ENCODE data around the gene GPC6.

The GPC6 gene

DNA sequence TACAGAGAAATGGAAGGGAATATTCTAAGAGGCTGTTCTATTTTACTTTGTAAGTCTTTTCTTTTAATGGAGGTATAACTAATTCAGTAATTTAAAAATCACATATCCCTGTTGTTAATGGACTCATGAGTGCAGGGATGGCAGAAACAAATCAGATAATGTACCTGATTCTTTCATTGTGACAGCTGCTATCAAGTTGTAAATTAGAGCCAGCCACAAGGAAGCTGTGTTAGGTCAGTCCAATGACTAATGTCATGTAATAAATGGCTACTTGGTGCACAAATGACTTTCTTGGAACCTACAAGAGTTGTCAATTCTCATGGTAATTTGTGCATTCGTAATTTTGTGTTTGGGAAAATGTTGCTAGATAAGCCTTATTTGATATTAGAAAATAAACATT, 806.5 kb downstream of the GPC6 start:
- no peak overlapping the region for H2AFZ ChIP-seq (ENCODE audit: low read length)
- H2BK120ac ChIP-seq (ENCODE audit: low read depth, low read length) = no peak overlapping the region
- H2BK12ac ChIP-seq (ENCODE audit: low read length) = no peak overlapping the region
- H3K79me1 ChIP-seq (ENCODE audit: low read depth, low read length) = no peaks in the 10 kb centered on the region
- no peaks in the 10 kb centered on the region for H3K36me3 ChIP-seq (replicated peaks in 1 of 2; ENCODE audit: control insufficient read depth in 2 of 2, insufficient read depth in 2 of 2, low read length in 2 of 2)
- H3K9ac ChIP-seq (ENCODE audit: low read depth, low read length, poor library complexity) = no peak overlapping the region
- H3K4me1 ChIP-seq (ENCODE audit: control insufficient read depth in 2 of 2, insufficient read depth in 1 of 2, low read depth in 1 of 2, low read length in 2 of 2) = peaks cover 0 to 1% of the 10 kb centered on the region in 2 donors
- H3K18ac ChIP-seq (ENCODE audit: low read length) = no peak overlapping the region
- H3K4me3 ChIP-seq (ENCODE audit: low read length in 2 of 2) = no peak overlapping the region
- no CpG with 5 or more reads among the region's 1 CpG for WGBS, 2 donors (ENCODE audit: extremely low coverage in 2 of 2, insufficient read length in 2 of 2, insufficient replicate concordance in 1 of 2)
- H4K91ac ChIP-seq (ENCODE audit: low read depth, low read length, poor library complexity) = no peak overlapping the region
- H3K27ac ChIP-seq (replicated peaks; ENCODE audit: low read length) = no peak overlapping the region
- no peak overlapping the region for H3K23ac ChIP-seq (ENCODE audit: low read depth, low read length, poor library complexity)
- no peak overlapping the region for H3K4ac ChIP-seq (ENCODE audit: low read length)
- no peaks in the 10 kb centered on the region for H3K9me3 ChIP-seq (replicated peaks in 1 of 2; ENCODE audit: control insufficient read depth in 2 of 2, insufficient read depth in 1 of 2, low read depth in 1 of 2, low read length in 2 of 2)
- no peak overlapping the region for H2AK5ac ChIP-seq (ENCODE audit: low read depth, low read length)
- no peak for DNase-seq (ENCODE audit: low spot score)
- H2BK5ac ChIP-seq (ENCODE audit: low read length) = no peak overlapping the region
- H3K14ac ChIP-seq (ENCODE audit: low read length) = no peak overlapping the region
- no peak overlapping the region for H4K8ac ChIP-seq (ENCODE audit: low read depth, low read length)
- H3K4me2 ChIP-seq (ENCODE audit: insufficient read depth, low read length, poor library complexity, severe bottlenecking) = no peak overlapping the region
- no peaks in the 10 kb centered on the region for H3K27me3 ChIP-seq (ENCODE audit: control insufficient read depth in 3 of 3, insufficient read depth in 3 of 3, low read depth in 1 of 3, low read length in 3 of 3)
- no peak overlapping the region for H2BK15ac ChIP-seq (ENCODE audit: low read length)

DNA sequence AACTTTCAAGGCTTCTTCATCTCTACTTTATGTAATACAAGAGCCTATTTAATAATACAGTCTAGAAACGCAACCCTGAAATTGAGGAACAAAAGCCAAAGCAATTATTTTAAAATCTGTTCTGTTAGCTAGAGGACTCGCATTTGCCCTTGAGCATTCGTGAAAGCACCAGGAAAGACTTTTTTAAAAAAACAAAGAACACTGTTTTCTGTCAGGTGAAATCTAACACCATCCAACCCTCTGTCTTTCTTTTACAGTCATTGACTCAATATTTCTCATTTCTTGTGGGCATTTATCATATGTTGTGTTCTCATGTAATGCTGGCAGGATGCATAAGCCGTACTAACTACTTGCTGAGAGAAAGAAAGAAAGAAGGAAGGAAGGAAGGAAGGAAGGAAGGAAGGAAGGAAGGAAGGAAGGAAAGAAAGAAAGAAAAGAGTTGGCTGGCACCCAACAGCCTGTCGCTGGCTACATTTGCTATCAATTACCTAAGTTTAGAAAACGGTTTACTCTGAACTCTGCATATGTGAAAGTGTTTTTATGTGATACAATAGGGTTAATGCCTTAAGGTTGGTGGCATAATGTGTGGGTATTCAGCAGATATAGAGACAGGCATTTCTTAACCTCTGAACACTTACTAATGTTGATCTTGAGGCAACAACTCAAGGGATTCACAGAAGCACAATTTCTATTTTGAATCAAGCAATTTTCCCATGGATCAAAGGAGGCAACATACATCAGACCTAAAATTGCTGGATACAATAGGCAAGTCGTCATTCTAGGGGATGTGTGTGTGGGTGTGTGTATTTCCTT, 807.4 kb downstream of the GPC6 start:
- Histone ChIP-seq H3K14ac (ENCODE audit: low read length) (no peak overlapping the region), H2BK15ac (ENCODE audit: low read length) (no peak overlapping the region), H3K79me1 (ENCODE audit: low read depth, low read length) (no peaks in the 10 kb centered on the region), H3K23ac (ENCODE audit: low read depth, low read length, poor library complexity) (no peak overlapping the region), H3K4me2 (ENCODE audit: insufficient read depth, low read length, poor library complexity, severe bottlenecking) (no peak overlapping the region), H2AK5ac (ENCODE audit: low read depth, low read length) (no peak overlapping the region), H3K9me3 (replicated peaks in 1 of 2; ENCODE audit: control insufficient read depth in 2 of 2, insufficient read depth in 1 of 2, low read depth in 1 of 2, low read length in 2 of 2) (no peaks in the 10 kb centered on the region), H3K4me1 (ENCODE audit: control insufficient read depth in 2 of 2, insufficient read depth in 1 of 2, low read depth in 1 of 2, low read length in 2 of 2) (no peaks in the 10 kb centered on the region), H3K4ac (ENCODE audit: low read length) (no peak overlapping the region), H3K9ac (ENCODE audit: low read depth, low read length, poor library complexity) (no peak overlapping the region), H2BK5ac (ENCODE audit: low read length) (no peak overlapping the region), H2BK12ac (ENCODE audit: low read length) (no peak overlapping the region), H3K4me3 (ENCODE audit: low read length in 2 of 2) (no peak overlapping the region), H3K27ac (replicated peaks; ENCODE audit: low read length) (no peak overlapping the region), H3K36me3 (replicated peaks in 1 of 2; ENCODE audit: control insufficient read depth in 2 of 2, insufficient read depth in 2 of 2, low read length in 2 of 2) (no peaks in the 10 kb centered on the region), H2AFZ (ENCODE audit: low read length) (no peak overlapping the region), H4K91ac (ENCODE audit: low read depth, low read length, poor library complexity) (no peak overlapping the region), H3K27me3 (ENCODE audit: control insufficient read depth in 3 of 3, insufficient read depth in 3 of 3, low read depth in 1 of 3, low read length in 3 of 3) (no peaks in the 10 kb centered on the region), H3K18ac (ENCODE audit: low read length) (no peak overlapping the region), H4K8ac (ENCODE audit: low read depth, low read length) (no peak overlapping the region), H2BK120ac (ENCODE audit: low read depth, low read length) (no peak overlapping the region)
- WGBS, 2 donors (ENCODE audit: extremely low coverage in 2 of 2, insufficient read length in 2 of 2, insufficient replicate concordance in 1 of 2) = no CpG with 5 or more reads among the region's 7 CpGs
- no peak for DNase-seq (ENCODE audit: low spot score)

DNA sequence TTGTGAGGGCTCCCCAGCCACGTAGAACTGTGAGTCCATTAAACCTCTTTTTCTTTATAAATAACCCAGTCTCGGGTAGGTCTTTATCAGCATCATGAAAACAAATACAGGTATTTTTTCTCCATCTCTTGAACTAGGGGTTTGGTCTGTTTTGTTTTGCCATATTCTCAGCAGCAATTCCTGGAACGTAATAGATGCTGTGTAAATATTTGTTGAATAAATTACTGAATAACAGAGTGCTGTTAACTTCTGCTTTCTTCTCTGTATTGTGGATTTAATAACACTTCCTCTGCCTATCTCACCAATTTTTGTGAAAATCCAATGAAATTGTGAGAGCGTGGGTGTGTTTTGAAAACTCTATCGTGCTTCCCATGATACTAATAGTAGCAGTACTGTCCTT, 823.4 kb downstream of the GPC6 start:
- H2BK12ac ChIP-seq (ENCODE audit: low read length) = no peak overlapping the region
- H3K27me3 ChIP-seq (ENCODE audit: control insufficient read depth in 3 of 3, insufficient read depth in 3 of 3, low read depth in 1 of 3, low read length in 3 of 3) = no peaks in the 10 kb centered on the region
- no peak overlapping the region for H2AK5ac ChIP-seq (ENCODE audit: low read depth, low read length)
- no peak overlapping the region for H3K4me2 ChIP-seq (ENCODE audit: insufficient read depth, low read length, poor library complexity, severe bottlenecking)
- no CpG with 5 or more reads among the region's 5 CpGs for WGBS, 2 donors (ENCODE audit: extremely low coverage in 2 of 2, insufficient read length in 2 of 2, insufficient replicate concordance in 1 of 2)
- no peaks in the 10 kb centered on the region for H3K79me1 ChIP-seq (ENCODE audit: low read depth, low read length)
- H3K14ac ChIP-seq (ENCODE audit: low read length) = no peak overlapping the region
- no peak overlapping the region for H3K18ac ChIP-seq (ENCODE audit: low read length)
- H3K9me3 ChIP-seq (replicated peaks in 1 of 2; ENCODE audit: control insufficient read depth in 2 of 2, insufficient read depth in 1 of 2, low read depth in 1 of 2, low read length in 2 of 2) = no peaks in the 10 kb centered on the region
- H3K36me3 ChIP-seq (replicated peaks in 1 of 2; ENCODE audit: control insufficient read depth in 2 of 2, insufficient read depth in 2 of 2, low read length in 2 of 2) = no peaks in the 10 kb centered on the region
- DNase-seq (ENCODE audit: low spot score) = no peak
- no peak overlapping the region for H3K4ac ChIP-seq (ENCODE audit: low read length)
- H3K27ac ChIP-seq (replicated peaks; ENCODE audit: low read length) = no peak overlapping the region
- no peak overlapping the region for H2AFZ ChIP-seq (ENCODE audit: low read length)
- H3K4me3 ChIP-seq (ENCODE audit: low read length in 2 of 2) = no peak overlapping the region
- H4K8ac ChIP-seq (ENCODE audit: low read depth, low read length) = no peak overlapping the region
- H2BK120ac ChIP-seq (ENCODE audit: low read depth, low read length) = no peak overlapping the region
- no peak overlapping the region for H2BK5ac ChIP-seq (ENCODE audit: low read length)
- no peak overlapping the region for H3K9ac ChIP-seq (ENCODE audit: low read depth, low read length, poor library complexity)
- no peak overlapping the region for H4K91ac ChIP-seq (ENCODE audit: low read depth, low read length, poor library complexity)
- H2BK15ac ChIP-seq (ENCODE audit: low read length) = no peak overlapping the region
- H3K4me1 ChIP-seq (ENCODE audit: control insufficient read depth in 2 of 2, insufficient read depth in 1 of 2, low read depth in 1 of 2, low read length in 2 of 2) = peaks cover 0 to 4% of the 10 kb centered on the region in 2 donors
- no peak overlapping the region for H3K23ac ChIP-seq (ENCODE audit: low read depth, low read length, poor library complexity)

DNA sequence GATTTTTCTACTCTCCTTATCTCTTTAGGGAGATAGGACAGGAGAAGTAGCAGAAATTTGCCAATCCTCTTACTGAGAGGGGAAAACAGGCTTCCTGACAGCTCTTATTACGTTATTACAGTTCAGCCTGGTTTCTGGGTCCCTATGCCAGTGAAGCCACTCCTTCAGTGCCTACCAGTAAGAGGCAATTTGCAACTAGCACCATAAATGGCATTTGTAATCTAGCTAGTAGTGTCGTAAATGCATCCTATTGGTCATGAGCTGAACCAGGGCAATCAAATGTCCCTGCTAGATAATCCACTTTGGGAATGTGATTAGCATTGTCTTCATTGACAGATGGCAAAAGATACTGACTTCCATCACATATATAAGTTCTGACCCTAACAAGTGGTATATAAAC, 824.1 kb downstream of the GPC6 start:
- no peak overlapping the region for H3K18ac ChIP-seq (ENCODE audit: low read length)
- H2BK12ac ChIP-seq (ENCODE audit: low read length) = no peak overlapping the region
- H3K23ac ChIP-seq (ENCODE audit: low read depth, low read length, poor library complexity) = no peak overlapping the region
- H3K27ac ChIP-seq (replicated peaks; ENCODE audit: low read length) = no peak overlapping the region
- H3K9me3 ChIP-seq (replicated peaks in 1 of 2; ENCODE audit: control insufficient read depth in 2 of 2, insufficient read depth in 1 of 2, low read depth in 1 of 2, low read length in 2 of 2) = no peaks in the 10 kb centered on the region
- H4K91ac ChIP-seq (ENCODE audit: low read depth, low read length, poor library complexity) = no peak overlapping the region
- no peak overlapping the region for H3K14ac ChIP-seq (ENCODE audit: low read length)
- no peak overlapping the region for H2BK15ac ChIP-seq (ENCODE audit: low read length)
- no peaks in the 10 kb centered on the region for H3K36me3 ChIP-seq (replicated peaks in 1 of 2; ENCODE audit: control insufficient read depth in 2 of 2, insufficient read depth in 2 of 2, low read length in 2 of 2)
- H3K79me1 ChIP-seq (ENCODE audit: low read depth, low read length) = no peaks in the 10 kb centered on the region
- WGBS, 2 donors (ENCODE audit: extremely low coverage in 2 of 2, insufficient read length in 2 of 2, insufficient replicate concordance in 1 of 2) = no CpG with 5 or more reads among the region's 2 CpGs
- no peak overlapping the region for H2BK5ac ChIP-seq (ENCODE audit: low read length)
- H2AFZ ChIP-seq (ENCODE audit: low read length) = no peak overlapping the region
- no peak overlapping the region for H3K9ac ChIP-seq (ENCODE audit: low read depth, low read length, poor library complexity)
- H3K4me2 ChIP-seq (ENCODE audit: insufficient read depth, low read length, poor library complexity, severe bottlenecking) = no peak overlapping the region
- H3K4me1 ChIP-seq (ENCODE audit: control insufficient read depth in 2 of 2, insufficient read depth in 1 of 2, low read depth in 1 of 2, low read length in 2 of 2) = peaks cover 0 to 4% of the 10 kb centered on the region in 2 donors
- no peak overlapping the region for H2AK5ac ChIP-seq (ENCODE audit: low read depth, low read length)
- no peak overlapping the region for H4K8ac ChIP-seq (ENCODE audit: low read depth, low read length)
- H3K4ac ChIP-seq (ENCODE audit: low read length) = no peak overlapping the region
- no peak for DNase-seq (ENCODE audit: low spot score)
- H3K4me3 ChIP-seq (ENCODE audit: low read length in 2 of 2) = no peak overlapping the region
- no peaks in the 10 kb centered on the region for H3K27me3 ChIP-seq (ENCODE audit: control insufficient read depth in 3 of 3, insufficient read depth in 3 of 3, low read depth in 1 of 3, low read length in 3 of 3)
- no peak overlapping the region for H2BK120ac ChIP-seq (ENCODE audit: low read depth, low read length)

All from neuronal stem cell (in vitro differentiated cells).